ENCODE results near the gene SEC14L2. TPM values are rescaled to one million over a fixed set of nuclear protein-coding genes. Genes with fewer than 3 reads are reported as not detected.

SEC14L2 gene
- total and polyA plus RNA-seq, 2 donors (not counting 3 experiments of a cell fraction or from before 2014, with no cell fraction given), result 22.5 to 28.8 TPM

- ChIA-PET CTCF (interaction anchor here (1.0 to 3.3 kb wide), 6 partner anchors 10 to 64 kb away, joined by 3 to 17 read pairs (median 6); partner anchors contain the start of genes RNF215 and SEC14L2), POLR2A (no interaction called here)
- DNase-seq (ENCODE audit: low read depth, low spot score) (peak; percentile 92), FAIRE-seq (peak; percentile 95)
- no peaks in the 10 kb centered on the region for H4K20me1 ChIP-seq (replicated peaks; ENCODE audit: control insufficient read depth, extremely low read depth, insufficient read depth, low read length)
- no peaks in the 10 kb centered on the region for H3K9me1 ChIP-seq (replicated peaks; ENCODE audit: control insufficient read depth, extremely low read depth, insufficient read depth, low read length)
- H3K4me3 ChIP-seq (replicated peaks in 1 of 3; ENCODE audit: insufficient read depth in 1 of 3, low read depth in 1 of 3, low read length in 3 of 3), result peak overlapping the region in 1 of 3 experiments; percentile 36
- peak overlapping the region; percentile 82 for H3K9ac ChIP-seq (replicated peaks; ENCODE audit: extremely low read depth, insufficient read depth, low read length)
- dilution Hi-C loops (cut with MboI; ENCODE audit: extremely low pct_ligation_motif_present, low sequenced_read_pairs), result no loop called here
- H3K27ac ChIP-seq (ENCODE audit: insufficient read depth, low read depth, low read length), result peak overlapping the region; percentile 98
- TF ChIP-seq MYC (IDR thresholded peaks at IDR 0.05; ENCODE audit: low read depth, low read length), result no peak
- peak; percentile 47 for TF ChIP-seq GATA2 (IDR thresholded peaks at IDR 0.05; ENCODE audit: insufficient read depth, insufficient read length, low read depth, low read length)
- peak; percentile 54 for TF ChIP-seq JUN (IDR thresholded peaks at IDR 0.05; ENCODE audit: borderline replicate concordance, insufficient read depth, insufficient read length, low read depth)
- intact Hi-C loops (cut with micrococcal nuclease), result loop anchor here (1.0 to 10.0 kb wide), 3 partner anchors 23 to 1036 kb away; partner anchors contain the start of genes AP1B1, SEC14L2 and TCN2
- H3K79me2 ChIP-seq (ENCODE audit: control insufficient read depth, insufficient read depth, low read length), result no peaks in the 10 kb centered on the region
- peaks cover 54% of the 10 kb centered on the region for H3K4me1 ChIP-seq (ENCODE audit: control insufficient read depth, extremely low read depth, insufficient read depth, low read length)
- H3K36me3 ChIP-seq (ENCODE audit: control insufficient read depth in 2 of 2, extremely low read depth in 1 of 2, insufficient read depth in 2 of 2, low read length in 2 of 2), result peaks cover 13 to 20% of the 10 kb centered on the region in 2 experiments
- H3K9me3 ChIP-seq (replicated peaks; ENCODE audit: control insufficient read depth, insufficient read depth, low read length), result no peaks in the 10 kb centered on the region
- BruUV-seq (replicated peaks), result TSS peak; percentile 1
- peak overlapping the region; percentile 79 for H3K4me2 ChIP-seq (ENCODE audit: insufficient read depth, low read length)
- no peaks in the 10 kb centered on the region for H3K27me3 ChIP-seq (ENCODE audit: control insufficient read depth in 2 of 2, insufficient read depth in 2 of 2, low read length in 2 of 2)
- H2AFZ ChIP-seq (ENCODE audit: low read depth, low read length), result no peak overlapping the region
These were observed 23.7 kb downstream of the SEC14L2 start for GRCh38 chr22:30420347-30421125.

GRCh38 chr22:30421695-30422480, 25.1 kb downstream of the SEC14L2 start:
- FAIRE-seq (peak; percentile 87), DNase-seq (ENCODE audit: low read depth, low spot score) (peak; percentile 76)
- ChIA-PET POLR2A (interaction anchor here (0.6 to 1.7 kb wide), 3 partner anchors 20 to 561 kb away, joined by 3 to 4 read pairs (median 3); partner anchors contain the start of gene SEC14L2), CTCF (interaction anchor here (0.6 to 3.3 kb wide), 9 partner anchors 11 to 134 kb away, joined by 3 to 17 read pairs (median 5); partner anchors contain the start of genes RNF215, SEC14L2 and TBC1D10A)
- peak overlapping the region; percentile 82 for H3K9ac ChIP-seq (replicated peaks; ENCODE audit: extremely low read depth, insufficient read depth, low read length)
- peaks cover under 1% of the 10 kb centered on the region for H3K79me2 ChIP-seq (ENCODE audit: control insufficient read depth, insufficient read depth, low read length)
- intact Hi-C loops (cut with micrococcal nuclease) (loop anchor here (10.0 kb wide), 2 partner anchors 183 to 1037 kb away; partner anchors contain the start of genes AP1B1 and TCN2), dilution Hi-C loops (cut with MboI; ENCODE audit: extremely low pct_ligation_motif_present, low sequenced_read_pairs) (no loop called here)
- peaks cover 57% of the 10 kb centered on the region for H3K4me1 ChIP-seq (ENCODE audit: control insufficient read depth, extremely low read depth, insufficient read depth, low read length)
- H3K27me3 ChIP-seq (ENCODE audit: control insufficient read depth in 2 of 2, insufficient read depth in 2 of 2, low read length in 2 of 2), result no peaks in the 10 kb centered on the region
- no peaks in the 10 kb centered on the region for H3K9me1 ChIP-seq (replicated peaks; ENCODE audit: control insufficient read depth, extremely low read depth, insufficient read depth, low read length)
- BruUV-seq (replicated peaks), result TSS peak; percentile 69
- peak overlapping the region; percentile 98 for H3K27ac ChIP-seq (ENCODE audit: insufficient read depth, low read depth, low read length)
- H3K4me3 ChIP-seq (replicated peaks in 1 of 3; ENCODE audit: insufficient read depth in 1 of 3, low read depth in 1 of 3, low read length in 3 of 3), result peak overlapping the region in 1 of 3 experiments; percentile 36
- no peak for TF ChIP-seq MYC (IDR thresholded peaks at IDR 0.05; ENCODE audit: low read depth, low read length)
- peak; percentile 77 for TF ChIP-seq FOS (IDR thresholded peaks at IDR 0.05; ENCODE audit: borderline replicate concordance, insufficient read depth, low read length)
- TF ChIP-seq EZH2 (IDR thresholded peaks at IDR 0.05; ENCODE audit: borderline replicate concordance, low read depth, low read length, severe bottlenecking), result no peak
- TF ChIP-seq POLR2AphosphoS5 (IDR thresholded peaks at IDR 0.05; ENCODE audit: insufficient read depth, low read depth, low read length), result peak; percentile 50
- TF ChIP-seq JUN (IDR thresholded peaks at IDR 0.05; ENCODE audit: borderline replicate concordance, insufficient read depth, insufficient read length, low read depth), result peak; percentile 55
- peak; percentile 80 for TF ChIP-seq GATA2 (IDR thresholded peaks at IDR 0.05; ENCODE audit: insufficient read depth, insufficient read length, low read depth, low read length)
- no peaks in the 10 kb centered on the region for H3K9me3 ChIP-seq (replicated peaks; ENCODE audit: control insufficient read depth, insufficient read depth, low read length)
- H2AFZ ChIP-seq (ENCODE audit: low read depth, low read length), result no peak overlapping the region
- peaks cover 6 to 8% of the 10 kb centered on the region in 2 experiments for H3K36me3 ChIP-seq (ENCODE audit: control insufficient read depth in 2 of 2, extremely low read depth in 1 of 2, insufficient read depth in 2 of 2, low read length in 2 of 2)
- H3K4me2 ChIP-seq (ENCODE audit: insufficient read depth, low read length), result peak overlapping the region; percentile 79
- no peaks in the 10 kb centered on the region for H4K20me1 ChIP-seq (replicated peaks; ENCODE audit: control insufficient read depth, extremely low read depth, insufficient read depth, low read length)

Data from endothelial cell of umbilical vein (primary cell).